ENCODE measurements around the gene FOXP3. TPM values are rescaled to one million over a fixed set of nuclear protein-coding genes. Genes with fewer than 3 reads are reported as not detected.
A peak's percentile ranks its signal among the peaks of the same experiment; 100 is the strongest.

Gene FOXP3
- polyA plus RNA-seq, 3 donors from 2014 or later = 0.08 to 0.13 TPM; not detected in 1

DNA sequence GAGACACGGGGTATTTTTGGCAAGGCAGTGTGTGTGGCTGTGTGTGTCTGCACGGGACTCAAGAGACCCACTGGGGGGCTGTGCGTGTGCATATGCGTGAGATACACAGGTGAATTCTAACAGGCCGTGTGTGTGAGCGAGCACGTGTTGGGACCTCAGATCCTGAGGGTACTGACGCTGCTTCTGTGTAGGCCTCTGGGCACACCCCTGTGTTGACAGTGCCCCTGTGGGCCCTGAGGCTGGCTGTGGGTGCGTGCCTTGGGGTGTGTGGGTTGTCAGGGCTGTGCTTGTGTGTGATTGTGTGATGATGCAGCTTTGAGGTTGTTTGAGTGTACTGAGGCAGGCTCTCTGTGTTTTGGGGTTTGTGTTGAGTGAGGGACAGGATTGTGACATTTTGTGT, 13.9 kb downstream of the FOXP3 start:
- peaks cover 0 to 3% (median 0%) of the 10 kb centered on the region in 3 donors for H3K36me3 Mint-ChIP-seq
- no peak for DNase-seq
- H3K4me1 Mint-ChIP-seq = peaks cover 0 to 7% of the 10 kb centered on the region in 2 donors
- peak overlapping the region in 1 of 6 donors; percentile 61 for H3K27ac Mint-ChIP-seq
- H3K27me3 Mint-ChIP-seq (ENCODE audit: low read depth in 3 of 3) = peaks cover 0 to 2% (median 2%) of the 10 kb centered on the region in 3 donors
- peak overlapping the region in 1 of 5 donors; percentile 49 for H3K4me3 Mint-ChIP-seq
- no peaks in the 10 kb centered on the region for H3K9me3 Mint-ChIP-seq

DNA sequence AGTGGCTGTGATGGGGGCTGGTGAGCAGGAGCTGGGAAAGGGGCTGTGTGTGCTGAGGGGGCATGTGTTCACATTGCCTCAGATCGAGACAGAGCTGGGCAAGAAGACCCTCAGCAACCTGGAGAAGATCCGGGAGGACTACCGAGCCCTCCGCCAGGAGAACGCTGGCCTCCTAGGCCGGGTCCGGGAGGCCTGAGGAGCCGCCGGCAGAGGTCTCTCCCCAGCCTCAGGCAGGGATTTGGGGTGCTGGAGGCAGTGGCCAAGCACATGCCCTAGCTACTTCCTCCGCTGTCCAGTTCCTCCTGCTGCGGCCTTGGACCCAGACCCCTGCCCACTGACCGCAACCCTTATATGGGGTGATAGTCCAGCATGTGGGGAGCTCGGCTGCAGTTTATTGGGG, 14.4 kb downstream of the FOXP3 start:
- Mint-ChIP-seq H3K4me1 (peaks cover 0 to 7% of the 10 kb centered on the region in 2 donors), H3K9me3 (no peaks in the 10 kb centered on the region), H3K27me3 (ENCODE audit: low read depth in 3 of 3) (peaks cover 0 to 2% (median 2%) of the 10 kb centered on the region in 3 donors), H3K36me3 (peaks cover 0 to 4% (median 0%) of the 10 kb centered on the region in 3 donors), H3K27ac (no peak overlapping the region), H3K4me3 (peak overlapping the region in 2 of 5 donors; percentile 15 to 49)
- no peak for DNase-seq

DNA sequence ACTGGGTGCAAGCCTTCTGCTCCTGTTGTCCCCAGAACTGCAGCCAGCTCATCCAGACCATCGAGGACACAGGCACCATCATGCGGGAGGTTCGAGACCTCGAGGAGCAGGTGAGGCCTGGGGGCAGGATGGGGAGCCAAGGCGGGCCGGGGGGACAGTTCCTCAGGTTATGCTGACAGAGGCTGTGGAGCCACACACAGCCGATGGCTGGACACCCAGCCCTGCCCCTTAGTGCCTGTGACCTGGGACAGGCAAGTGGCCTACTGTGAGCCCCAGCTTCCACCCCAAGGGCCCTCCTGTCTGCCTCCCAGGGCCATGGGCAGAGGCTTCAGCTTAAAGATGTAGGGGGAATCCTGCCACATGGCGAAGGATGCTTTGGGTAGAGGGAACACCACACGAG, 14.9 kb downstream of the FOXP3 start:
- H3K36me3 Mint-ChIP-seq = peaks cover 0 to 8% (median 0%) of the 10 kb centered on the region in 3 donors
- H3K9me3 Mint-ChIP-seq = no peaks in the 10 kb centered on the region
- H3K27ac Mint-ChIP-seq = no peak overlapping the region
- no peak overlapping the region for H3K4me3 Mint-ChIP-seq
- peaks cover 0 to 4% (median 2%) of the 10 kb centered on the region in 3 donors for H3K27me3 Mint-ChIP-seq (ENCODE audit: low read depth in 3 of 3)
- H3K4me1 Mint-ChIP-seq = peaks cover 0 to 7% of the 10 kb centered on the region in 2 donors
- no peak for DNase-seq

DNA sequence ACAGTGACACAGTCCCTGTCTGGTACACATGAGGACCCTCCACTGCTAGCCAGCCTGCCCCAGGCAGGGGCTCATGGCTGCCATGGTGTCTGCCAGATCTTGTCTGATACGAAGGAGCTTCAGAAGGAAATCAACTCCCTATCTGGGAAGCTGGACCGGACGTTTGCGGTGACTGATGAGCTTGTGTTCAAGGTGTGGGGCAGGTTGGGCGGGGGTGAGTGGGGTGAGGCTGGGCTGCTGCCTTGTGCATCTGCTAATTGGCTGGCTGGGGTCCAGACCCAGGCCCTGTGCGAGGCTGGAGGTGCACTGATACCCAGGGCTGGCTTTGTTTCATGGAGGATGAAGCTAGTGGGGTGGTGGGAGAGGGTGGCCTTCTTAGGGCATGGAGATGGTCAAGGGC, 15.4 kb downstream of the FOXP3 start:
- Mint-ChIP-seq H3K36me3 (peaks cover 0 to 11% (median 3%) of the 10 kb centered on the region in 3 donors), H3K27me3 (ENCODE audit: low read depth in 3 of 3) (peaks cover 0 to 6% (median 2%) of the 10 kb centered on the region in 3 donors), H3K4me1 (peaks cover 0 to 7% of the 10 kb centered on the region in 2 donors), H3K4me3 (no peak overlapping the region), H3K9me3 (no peaks in the 10 kb centered on the region), H3K27ac (no peak overlapping the region)
- no peak for DNase-seq

DNA sequence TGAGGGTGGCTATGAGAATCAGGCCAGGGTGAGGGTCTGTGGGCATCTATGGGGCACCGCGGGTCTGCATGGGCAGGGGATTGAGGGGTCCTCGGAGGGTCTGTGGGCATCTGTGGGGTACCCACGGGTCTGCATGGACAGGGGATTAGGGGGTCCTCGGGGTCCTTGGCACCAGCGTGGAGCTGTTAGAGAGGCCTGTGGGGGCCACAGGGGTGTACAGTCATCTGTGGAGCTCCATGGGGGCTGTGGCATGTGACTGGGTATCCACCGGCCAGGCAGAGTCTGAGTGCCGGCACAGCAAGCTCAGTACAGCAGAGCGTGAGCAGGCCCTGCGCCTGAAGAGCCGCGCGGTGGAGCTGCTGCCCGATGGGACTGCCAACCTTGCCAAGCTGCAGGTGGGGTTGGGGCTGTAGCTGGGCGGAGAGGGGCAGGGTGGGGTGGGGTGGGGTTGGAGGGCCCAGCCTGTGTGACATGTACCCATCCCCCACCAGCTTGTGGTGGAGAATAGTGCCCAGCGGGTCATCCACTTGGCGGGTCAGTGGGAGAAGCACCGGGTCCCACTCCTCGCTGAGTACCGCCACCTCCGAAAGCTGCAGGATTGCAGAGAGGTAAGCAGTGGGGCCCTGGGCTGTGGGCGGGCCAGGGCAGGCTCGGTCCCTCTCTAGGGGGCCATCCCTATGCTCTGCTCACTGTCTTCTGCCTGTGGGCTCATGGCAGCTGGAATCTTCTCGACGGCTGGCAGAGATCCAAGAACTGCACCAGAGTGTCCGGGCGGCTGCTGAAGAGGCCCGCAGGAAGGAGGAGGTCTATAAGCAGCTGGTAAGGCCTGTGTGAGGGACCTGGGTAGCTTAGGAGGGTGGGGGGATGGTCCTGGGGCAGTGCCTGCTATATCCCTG, 16.3 kb downstream of the FOXP3 start:
- Mint-ChIP-seq H3K9me3 (no peaks in the 10 kb centered on the region), H3K27ac (peak overlapping the region in 1 of 6 donors; percentile 30), H3K36me3 (peaks cover 0 to 14% (median 5%) of the 10 kb centered on the region in 3 donors), H3K4me1 (peaks cover 0 to 7% of the 10 kb centered on the region in 2 donors), H3K4me3 (no peak overlapping the region), H3K27me3 (ENCODE audit: low read depth in 3 of 3) (peaks cover 0 to 8% (median 2%) of the 10 kb centered on the region in 3 donors)
- no peak for DNase-seq

DNA sequence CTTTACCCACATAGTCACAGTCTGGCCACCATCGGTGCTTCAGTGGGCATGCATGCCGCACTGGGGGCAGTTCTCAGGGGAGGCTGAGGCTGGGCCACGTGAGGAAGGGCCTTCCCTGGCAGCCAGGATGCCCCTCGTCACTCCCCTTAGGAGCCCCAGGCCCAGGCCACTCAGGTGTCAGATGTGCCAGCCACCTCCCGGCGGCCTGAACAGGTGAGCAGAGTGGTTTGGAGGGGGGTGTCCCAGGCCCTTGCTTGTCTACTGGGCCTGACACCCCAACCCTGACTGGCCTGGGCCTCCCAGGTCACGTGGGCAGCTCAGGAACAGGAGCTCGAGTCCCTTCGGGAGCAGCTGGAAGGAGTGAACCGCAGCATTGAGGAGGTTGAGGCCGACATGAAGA, 17.2 kb downstream of the FOXP3 start:
- Mint-ChIP-seq H3K36me3 (peaks cover 0 to 14% (median 5%) of the 10 kb centered on the region in 3 donors), H3K4me1 (peaks cover 0 to 7% of the 10 kb centered on the region in 2 donors), H3K27me3 (ENCODE audit: low read depth in 3 of 3) (peaks cover 0 to 8% (median 2%) of the 10 kb centered on the region in 3 donors), H3K9me3 (no peaks in the 10 kb centered on the region), H3K4me3 (no peak overlapping the region), H3K27ac (no peak overlapping the region)
- DNase-seq = no peak

DNA sequence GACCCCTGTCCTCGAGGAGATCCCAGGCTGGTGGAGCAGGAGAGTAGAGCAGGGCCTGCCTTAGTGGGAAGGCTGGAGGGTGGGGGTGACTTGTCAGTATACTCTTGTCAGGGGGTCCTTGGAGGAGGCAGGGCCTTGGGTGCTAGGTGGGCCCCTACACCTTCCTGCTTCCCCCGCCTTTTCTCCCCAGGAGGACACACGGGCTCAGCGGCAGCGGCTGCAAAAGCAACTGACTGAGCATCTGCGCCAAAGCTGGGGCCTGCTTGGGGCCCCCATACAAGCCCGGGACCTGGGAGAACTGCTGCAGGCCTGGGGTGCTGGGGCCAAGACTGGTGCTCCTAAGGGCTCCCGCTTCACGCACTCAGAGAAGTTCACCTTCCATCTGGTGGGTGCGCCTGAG, 18.0 kb downstream of the FOXP3 start:
- no peak overlapping the region for H3K27ac Mint-ChIP-seq
- DNase-seq = no peak
- H3K9me3 Mint-ChIP-seq = no peaks in the 10 kb centered on the region
- H3K4me1 Mint-ChIP-seq = peaks cover 0 to 7% of the 10 kb centered on the region in 2 donors
- H3K4me3 Mint-ChIP-seq = no peak overlapping the region
- H3K36me3 Mint-ChIP-seq = peaks cover 0 to 14% (median 5%) of the 10 kb centered on the region in 3 donors
- H3K27me3 Mint-ChIP-seq (ENCODE audit: low read depth in 3 of 3) = peaks cover 0 to 8% (median 2%) of the 10 kb centered on the region in 3 donors

DNA sequence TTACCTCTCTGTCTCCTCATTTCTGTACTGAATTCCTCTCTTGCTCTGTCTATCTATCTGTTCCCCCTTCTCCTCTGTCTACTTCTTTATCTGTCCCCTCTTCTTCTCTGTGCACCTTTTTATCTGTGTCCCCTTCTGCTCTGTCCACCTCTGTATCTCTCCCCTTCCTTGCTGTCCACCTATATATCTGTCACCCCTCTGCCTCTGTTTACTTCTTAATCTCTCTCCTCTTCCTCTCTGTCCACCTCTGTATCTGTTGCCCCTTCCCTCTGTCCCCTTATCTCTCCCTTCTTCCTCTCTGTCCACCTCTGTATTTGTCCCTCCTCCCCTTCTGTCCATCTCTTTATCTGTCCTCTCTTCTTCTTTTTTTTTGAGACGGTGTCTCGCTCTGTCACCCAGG, 20.3 kb downstream of the FOXP3 start:
- peak overlapping the region in 1 of 6 donors; percentile 13 for H3K27ac Mint-ChIP-seq
- H3K27me3 Mint-ChIP-seq (ENCODE audit: low read depth in 3 of 3) = peaks cover 2 to 9% (median 3%) of the 10 kb centered on the region in 3 donors
- no peak overlapping the region for H3K4me3 Mint-ChIP-seq
- H3K36me3 Mint-ChIP-seq = peaks cover 0 to 14% (median 5%) of the 10 kb centered on the region in 3 donors
- no peaks in the 10 kb centered on the region for H3K9me3 Mint-ChIP-seq
- no peak for DNase-seq
- peaks cover 0 to 2% of the 10 kb centered on the region in 2 donors for H3K4me1 Mint-ChIP-seq

DNA sequence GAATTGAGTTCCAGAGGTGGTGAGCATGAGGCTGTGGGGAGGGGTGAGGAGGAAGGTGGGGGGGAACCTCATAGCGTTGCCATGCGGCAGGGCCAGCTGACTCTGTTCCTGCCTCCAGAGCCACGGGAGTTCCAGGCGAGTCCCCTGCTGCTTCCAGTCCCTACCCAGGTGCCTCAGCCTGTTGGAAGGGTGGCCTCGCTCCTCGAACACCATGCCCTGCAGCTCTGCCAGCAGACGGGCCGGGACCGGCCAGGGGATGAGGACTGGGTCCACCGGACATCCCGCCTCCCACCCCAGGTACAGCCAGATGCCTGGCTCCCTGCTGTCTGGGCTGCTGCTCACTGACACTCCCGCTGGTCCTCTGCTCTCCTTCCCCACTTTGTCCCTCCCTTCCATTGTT, 21.3 kb downstream of the FOXP3 start:
- H3K36me3 Mint-ChIP-seq = peaks cover 0 to 14% (median 5%) of the 10 kb centered on the region in 3 donors
- no peak overlapping the region for H3K4me3 Mint-ChIP-seq

DNA sequence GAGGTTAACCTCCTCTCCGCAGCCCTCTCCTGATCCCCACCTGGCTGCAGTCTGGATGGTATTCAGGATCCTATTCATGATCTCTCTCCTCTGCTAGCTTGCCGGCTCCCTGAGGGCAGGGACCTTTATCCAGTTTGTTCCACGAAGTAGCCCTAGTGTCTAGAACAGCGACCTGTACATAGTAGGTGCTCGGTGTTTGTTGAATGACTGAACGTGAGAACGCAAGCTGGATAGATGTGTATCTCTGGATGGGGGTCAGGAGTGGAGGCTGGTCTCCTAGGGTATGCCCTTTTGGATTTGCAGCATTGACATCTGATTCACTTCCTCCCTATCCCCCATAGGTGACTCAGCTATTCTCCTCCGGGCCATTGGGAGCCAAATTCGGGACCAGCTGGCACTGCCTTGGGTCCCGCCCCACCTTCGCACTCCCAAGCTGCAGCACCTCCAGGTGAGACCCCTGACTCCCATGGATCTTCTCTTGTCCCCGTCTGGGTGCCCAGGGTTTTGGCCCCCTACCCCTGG, 21.9 kb downstream of the FOXP3 start:
- Mint-ChIP-seq H3K36me3 (peaks cover 0 to 14% (median 5%) of the 10 kb centered on the region in 3 donors), H3K4me3 (no peak overlapping the region), H3K27ac (no peak overlapping the region), H3K9me3 (no peaks in the 10 kb centered on the region), H3K4me1 (peaks cover under 1 to 2% of the 10 kb centered on the region in 2 donors), H3K27me3 (ENCODE audit: low read depth in 3 of 3) (peaks cover 2 to 9% (median 3%) of the 10 kb centered on the region in 3 donors)
- DNase-seq = no peak

More for the DNA sequence above, 21.3 kb downstream of the FOXP3 start:
- no peak for DNase-seq
- Mint-ChIP-seq H3K9me3 (no peaks in the 10 kb centered on the region), H3K27me3 (ENCODE audit: low read depth in 3 of 3) (peaks cover 2 to 9% (median 3%) of the 10 kb centered on the region in 3 donors), H3K27ac (no peak overlapping the region), H3K4me1 (peaks cover 0 to 2% of the 10 kb centered on the region in 2 donors)

DNA sequence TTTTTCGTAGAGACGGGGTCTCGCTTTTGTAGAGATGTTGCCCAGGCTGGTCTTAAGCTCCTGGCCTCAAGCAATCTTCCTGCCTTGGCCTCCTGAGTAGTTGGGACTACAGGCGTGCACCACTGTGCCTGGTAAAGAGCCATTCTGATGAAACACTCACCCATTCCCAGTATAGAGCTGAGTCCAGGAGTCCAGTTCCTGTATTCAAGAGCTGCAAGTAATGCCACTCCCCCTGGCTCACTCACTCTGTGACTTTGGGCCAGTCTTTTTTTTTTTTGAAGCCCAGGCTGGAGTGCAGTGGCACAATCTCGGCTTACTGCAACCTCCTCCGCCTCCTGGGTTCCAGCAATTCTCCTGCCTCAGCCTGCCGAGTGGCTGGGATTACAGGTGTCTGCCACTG, 25.8 kb downstream of the FOXP3 start:
- Mint-ChIP-seq H3K36me3 (peaks cover 0 to 4% (median 0%) of the 10 kb centered on the region in 3 donors), H3K27me3 (ENCODE audit: low read depth in 3 of 3) (peaks cover 2 to 5% (median 2%) of the 10 kb centered on the region in 3 donors), H3K27ac (no peak overlapping the region), H3K4me3 (no peak overlapping the region), H3K4me1 (peaks cover 23% of the 10 kb centered on the region in 2 donors), H3K9me3 (no peaks in the 10 kb centered on the region)
- DNase-seq = no peak

DNA sequence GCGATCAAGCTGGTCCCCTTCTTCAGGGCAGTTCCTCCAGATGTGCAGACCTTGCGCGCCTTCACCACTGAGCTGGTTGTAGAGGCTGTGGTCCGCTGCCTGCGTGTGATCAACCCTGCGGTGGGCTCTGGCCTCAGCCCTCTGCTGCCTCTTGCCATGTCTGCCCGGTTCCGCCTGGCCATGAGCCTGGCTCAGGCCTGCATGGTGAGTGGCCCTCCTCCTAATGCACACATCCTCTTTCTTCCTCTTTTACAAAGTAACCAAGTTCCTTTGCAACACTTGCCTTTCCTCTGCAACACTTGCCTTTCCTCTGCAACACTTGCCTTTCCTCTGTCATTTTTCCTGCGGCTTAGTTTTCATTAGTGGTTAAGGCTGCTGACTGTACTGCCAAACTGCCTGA, 27.4 kb downstream of the FOXP3 start:
- H3K27me3 Mint-ChIP-seq (ENCODE audit: low read depth in 3 of 3) = peaks cover 2 to 5% (median 2%) of the 10 kb centered on the region in 3 donors
- no peak for DNase-seq
- H3K4me1 Mint-ChIP-seq = peaks cover 23% of the 10 kb centered on the region in 2 donors
- no peaks in the 10 kb centered on the region for H3K9me3 Mint-ChIP-seq
- peaks cover 0 to 4% (median 0%) of the 10 kb centered on the region in 3 donors for H3K36me3 Mint-ChIP-seq
- peak overlapping the region; percentile 62 to 95 (median 72) for H3K4me3 Mint-ChIP-seq
- H3K27ac Mint-ChIP-seq = peak overlapping the region; percentile 37 to 86 (median 80)

DNA sequence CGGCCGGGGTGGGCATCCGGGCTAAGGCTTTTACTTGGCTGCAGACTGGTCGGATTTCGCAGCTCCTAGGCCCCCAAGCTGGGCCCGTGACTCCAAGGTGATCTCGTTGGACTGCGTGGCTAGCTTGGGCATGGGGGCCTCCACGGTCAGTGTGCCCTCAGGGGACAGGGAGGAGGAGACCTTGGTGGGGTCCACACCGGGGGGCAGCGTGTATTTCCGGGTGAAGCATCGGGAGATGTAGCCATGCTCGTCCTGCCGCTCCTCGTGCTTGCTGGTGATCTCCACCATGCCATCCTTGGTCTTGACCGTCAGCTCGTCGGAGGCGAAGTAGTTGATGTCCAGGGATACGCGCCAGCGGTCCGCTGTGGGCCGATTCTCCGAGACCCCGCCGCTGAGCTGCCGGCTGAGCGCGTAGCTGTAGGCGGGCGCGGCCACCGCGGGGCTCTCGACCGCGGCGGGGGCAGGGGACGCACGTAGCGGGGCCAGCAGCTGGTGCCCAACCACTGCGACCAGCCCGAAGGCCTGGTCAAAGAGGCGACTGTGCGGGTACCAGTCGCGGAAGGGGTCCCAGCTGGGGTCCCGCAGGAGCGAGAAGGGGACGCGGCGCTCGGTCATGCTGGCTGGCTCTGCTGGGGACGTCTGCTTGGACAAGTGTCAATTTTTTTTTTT, 30.5 kb downstream of the FOXP3 start:
- Mint-ChIP-seq H3K36me3 (peaks cover 0 to 4% (median 0%) of the 10 kb centered on the region in 3 donors), H3K4me1 (peaks cover 32 to 36% of the 10 kb centered on the region in 2 donors), H3K27ac (no peak overlapping the region), H3K4me3 (no peak overlapping the region), H3K9me3 (no peaks in the 10 kb centered on the region), H3K27me3 (ENCODE audit: low read depth in 3 of 3) (peaks cover 0 to 4% (median 2%) of the 10 kb centered on the region in 3 donors)
- DNase-seq = no peak

All from immature natural killer cell (primary cell).